ENCODE measurements around the gene CNTFR. TPM values are rescaled to one million over a fixed set of nuclear protein-coding genes. Genes with fewer than 3 reads are reported as not detected.

CNTFR gene
- total and polyA plus RNA-seq, 12 donors = 1.1 to 15.2 (median 3.8) TPM

DNA sequence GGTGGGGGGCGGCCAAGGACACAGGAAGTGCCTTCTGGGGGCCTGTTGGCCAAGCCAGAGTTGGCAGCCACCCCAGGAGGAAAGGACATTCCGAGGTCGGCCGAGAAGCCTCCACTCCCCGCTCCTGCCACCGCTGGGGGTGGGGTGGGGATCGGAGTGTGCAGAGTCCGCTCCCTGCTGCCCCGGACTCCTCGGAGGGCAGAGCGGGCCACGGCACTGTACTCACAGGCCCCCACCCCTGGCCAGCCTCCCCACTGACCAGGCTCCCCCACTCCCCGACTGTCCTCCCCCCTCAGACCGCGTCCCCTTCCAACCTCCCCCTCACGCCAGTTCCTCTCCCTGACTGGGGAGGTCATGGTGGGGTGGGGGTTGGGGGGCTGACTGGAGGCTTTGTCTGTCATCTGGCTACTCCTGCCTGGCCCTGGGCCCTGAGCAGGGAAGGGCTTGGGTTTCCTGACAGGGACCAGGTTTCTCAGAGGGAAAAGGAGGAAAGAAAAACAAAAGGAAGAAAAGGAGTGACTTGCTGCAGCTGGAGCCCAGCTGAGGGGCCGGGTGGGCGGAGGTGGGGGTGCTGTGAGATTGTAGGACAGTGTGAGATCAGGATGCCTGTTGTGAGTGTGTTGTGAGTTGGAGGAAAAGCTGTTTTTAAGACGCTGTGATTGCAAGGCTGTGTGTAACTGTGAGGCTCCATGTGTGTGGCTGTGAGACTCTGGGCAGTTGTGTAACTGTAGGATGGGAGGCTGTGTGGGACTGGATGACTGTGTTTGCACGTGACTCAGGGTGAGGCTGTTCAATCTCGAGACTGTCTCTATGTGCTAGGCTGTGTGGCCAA is 29.7 kb downstream of the CNTFR start:
- TF ChIP-seq, protein P1, sequence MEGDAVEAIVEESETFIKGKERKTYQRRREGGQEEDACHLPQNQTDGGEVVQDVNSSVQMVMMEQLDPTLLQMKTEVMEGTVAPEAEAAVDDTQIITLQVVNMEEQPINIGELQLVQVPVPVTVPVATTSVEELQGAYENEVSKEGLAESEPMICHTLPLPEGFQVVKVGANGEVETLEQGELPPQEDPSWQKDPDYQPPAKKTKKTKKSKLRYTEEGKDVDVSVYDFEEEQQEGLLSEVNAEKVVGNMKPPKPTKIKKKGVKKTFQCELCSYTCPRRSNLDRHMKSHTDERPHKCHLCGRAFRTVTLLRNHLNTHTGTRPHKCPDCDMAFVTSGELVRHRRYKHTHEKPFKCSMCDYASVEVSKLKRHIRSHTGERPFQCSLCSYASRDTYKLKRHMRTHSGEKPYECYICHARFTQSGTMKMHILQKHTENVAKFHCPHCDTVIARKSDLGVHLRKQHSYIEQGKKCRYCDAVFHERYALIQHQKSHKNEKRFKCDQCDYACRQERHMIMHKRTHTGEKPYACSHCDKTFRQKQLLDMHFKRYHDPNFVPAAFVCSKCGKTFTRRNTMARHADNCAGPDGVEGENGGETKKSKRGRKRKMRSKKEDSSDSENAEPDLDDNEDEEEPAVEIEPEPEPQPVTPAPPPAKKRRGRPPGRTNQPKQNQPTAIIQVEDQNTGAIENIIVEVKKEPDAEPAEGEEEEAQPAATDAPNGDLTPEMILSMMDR (IDR thresholded peaks at IDR 0.05) = no peak
- TF ChIP-seq POLR2A (IDR thresholded peaks at IDR 0.05) = no peak
- peaks cover 14 to 17% of the 10 kb centered on the region in 2 donors for H3K4me1 ChIP-seq (replicated peaks in 1 of 2)
- intact Hi-C loops (cut with DNase I) = no loop called here
- H3K9me3 ChIP-seq (replicated peaks in 1 of 3) = no peaks in the 10 kb centered on the region
- H3K27me3 ChIP-seq = no peaks in the 10 kb centered on the region
- 9 to 11% (median 10%) methylated on average over 5 to 21 of the region's 21 CpGs for WGBS, 4 donors
- H3K27ac ChIP-seq = peak overlapping the region in 2 of 5 donors; percentile 12 to 56
- H3K36me3 ChIP-seq (replicated peaks in 1 of 2) = no peaks in the 10 kb centered on the region
- H3K4me3 ChIP-seq = peak overlapping the region in 1 of 4 donors; percentile 30
- peak in 5 of 7 donors; percentile 42 to 63 (median 53) for DNase-seq

DNA sequence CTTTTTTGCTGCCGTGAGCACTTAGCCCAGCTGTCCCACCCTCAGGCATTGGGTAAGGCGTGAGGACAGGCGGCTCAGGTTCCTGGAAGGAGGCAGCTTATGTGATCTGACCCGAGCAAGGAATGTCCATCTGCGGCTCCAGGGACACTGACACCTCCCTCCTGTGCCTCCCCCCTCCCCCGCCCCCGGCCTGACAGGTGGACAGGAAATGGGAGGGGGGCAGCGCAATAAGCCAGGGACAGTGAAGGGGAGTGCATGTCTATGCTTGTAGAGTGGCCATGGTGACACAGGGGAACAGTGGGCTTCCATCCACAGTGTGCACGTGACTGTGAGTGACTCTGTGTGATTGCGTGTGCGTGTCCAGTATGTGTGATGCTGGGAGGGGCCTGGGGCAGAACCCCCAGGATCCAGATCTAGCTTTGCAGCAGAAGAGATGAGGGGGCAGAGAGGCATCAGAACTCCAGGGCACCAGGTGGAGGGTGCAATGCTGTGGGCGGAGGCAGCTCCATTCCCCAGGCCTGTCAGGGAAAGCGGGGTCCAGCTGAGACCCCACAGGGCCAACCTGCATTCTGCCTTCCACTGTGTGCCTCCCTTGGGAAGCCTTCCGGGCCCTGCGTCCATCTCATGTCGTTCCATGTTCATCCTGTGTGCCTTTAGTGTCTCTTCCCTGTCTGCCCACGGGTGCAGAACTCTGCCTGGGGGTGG is 30.5 kb downstream of the CNTFR start:
- intact Hi-C loops (cut with DNase I) = no loop called here

DNA sequence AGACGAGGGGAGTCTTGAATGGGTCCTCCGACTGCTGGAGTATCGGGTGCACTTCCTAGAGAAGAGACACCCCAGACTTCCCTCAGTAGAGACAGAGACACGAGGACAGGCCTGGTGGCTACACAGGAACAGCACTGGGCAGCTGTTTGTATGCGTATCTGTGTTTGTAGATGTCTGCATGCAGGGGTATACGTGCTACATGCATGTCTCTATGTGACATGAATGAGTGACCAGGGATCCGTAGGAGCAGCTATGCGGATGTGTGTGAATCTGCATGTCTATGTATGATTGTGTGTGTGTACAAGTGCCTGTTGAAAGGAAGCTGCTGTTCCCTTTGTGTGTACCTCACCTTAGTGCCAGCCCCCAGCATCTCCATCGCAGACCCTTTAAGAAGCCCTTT is 31.2 kb downstream of the CNTFR start:
- H3K4me3 ChIP-seq = no peak overlapping the region
- DNase-seq = no peak
- TF ChIP-seq POLR2A (IDR thresholded peaks at IDR 0.05) = no peak
- TF ChIP-seq, protein P1 (IDR thresholded peaks at IDR 0.05) = no peak
- H3K4me1 ChIP-seq (replicated peaks in 1 of 2) = peaks cover 14 to 17% of the 10 kb centered on the region in 2 donors
- no peaks in the 10 kb centered on the region for H3K36me3 ChIP-seq (replicated peaks in 1 of 2)
- no peak overlapping the region for H3K27ac ChIP-seq
- intact Hi-C loops (cut with DNase I) = no loop called here
- 84 to 89% (median 89%) methylated on average over 7 to 9 of the region's 9 CpGs for WGBS, 4 donors
- H3K9me3 ChIP-seq (replicated peaks in 1 of 3) = no peaks in the 10 kb centered on the region
- no peaks in the 10 kb centered on the region for H3K27me3 ChIP-seq

More for the DNA sequence above, 30.5 kb downstream of the CNTFR start:
- no peak for DNase-seq
- TF ChIP-seq, protein P1 (IDR thresholded peaks at IDR 0.05) = no peak
- no peak for TF ChIP-seq POLR2A (IDR thresholded peaks at IDR 0.05)
- H3K36me3 ChIP-seq (replicated peaks in 1 of 2) = no peaks in the 10 kb centered on the region
- H3K4me1 ChIP-seq (replicated peaks in 1 of 2) = peaks cover 14 to 17% of the 10 kb centered on the region in 2 donors
- peak overlapping the region in 1 of 4 donors; percentile 30 for H3K4me3 ChIP-seq
- no peaks in the 10 kb centered on the region for H3K27me3 ChIP-seq
- WGBS, 4 donors = 52 to 58% (median 55%) methylated on average over 12 to 17 of the region's 17 CpGs
- H3K27ac ChIP-seq = peak overlapping the region in 2 of 5 donors; percentile 12 to 56
- H3K9me3 ChIP-seq (replicated peaks in 1 of 3) = no peaks in the 10 kb centered on the region
